Fibroblast of skin of left quadriceps (primary cell): ENCODE measurements around the gene SLIT3.

ENCODE experiments used
- DNase-seq, 2 experiments: peaks; one replicate each; pipeline ENCODE4 v3.0.0-alpha.2; 2013; ENCODE audit warnings: low read depth in 2 of 2

Gene SLIT3

DNA sequence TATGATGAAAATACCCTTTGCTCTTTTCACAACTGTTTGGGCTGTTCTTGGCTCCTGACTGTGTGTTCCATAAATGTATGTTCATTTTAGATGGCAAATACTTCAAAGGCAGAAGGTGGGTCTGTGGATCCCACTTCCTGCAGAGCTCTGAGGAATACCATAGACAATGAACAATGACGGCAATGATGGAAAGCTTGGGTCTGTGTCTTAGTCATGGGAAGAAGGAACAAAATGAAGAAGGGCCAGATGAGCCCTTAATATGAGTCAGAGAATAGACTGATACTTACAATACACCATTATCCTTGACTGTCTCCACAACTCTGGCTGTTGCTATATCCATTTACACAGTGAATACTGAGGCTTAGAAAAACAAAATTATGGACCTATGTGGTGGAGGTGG is 126.0 kb downstream of the SLIT3 start:
- DNase-seq, result no peak

GRCh38 chr5:169173372-169173771 is 127.6 kb downstream of the SLIT3 start:
- DNase-seq, result no peak

DNA sequence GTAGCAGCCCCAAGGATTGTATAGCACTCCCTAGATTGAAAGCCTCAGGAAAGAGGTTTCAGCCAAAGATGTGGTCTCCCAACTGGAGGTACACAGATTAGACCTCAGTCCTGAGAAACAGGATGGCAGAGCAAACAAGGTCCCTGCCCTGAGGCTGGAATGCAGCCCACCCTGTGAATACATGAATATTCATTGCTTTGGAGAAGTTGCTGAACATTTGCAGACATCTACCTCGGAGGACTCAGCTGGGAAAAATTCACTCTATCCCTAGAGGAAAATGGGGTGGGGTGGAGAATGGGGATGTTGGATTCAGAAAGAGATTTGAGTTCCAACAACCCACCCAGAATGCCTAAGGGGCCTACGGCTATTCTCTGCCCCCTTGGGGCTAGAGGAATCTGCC is 129.4 kb downstream of the SLIT3 start:
- DNase-seq, result no peak

- no peak for DNase-seq
Measured at GRCh38 chr5:169169783-169170182, 131.2 kb downstream of the SLIT3 start.

GRCh38 chr5:169168280-169168679 is 132.7 kb downstream of the SLIT3 start:
- DNase-seq, result no peak

DNA sequence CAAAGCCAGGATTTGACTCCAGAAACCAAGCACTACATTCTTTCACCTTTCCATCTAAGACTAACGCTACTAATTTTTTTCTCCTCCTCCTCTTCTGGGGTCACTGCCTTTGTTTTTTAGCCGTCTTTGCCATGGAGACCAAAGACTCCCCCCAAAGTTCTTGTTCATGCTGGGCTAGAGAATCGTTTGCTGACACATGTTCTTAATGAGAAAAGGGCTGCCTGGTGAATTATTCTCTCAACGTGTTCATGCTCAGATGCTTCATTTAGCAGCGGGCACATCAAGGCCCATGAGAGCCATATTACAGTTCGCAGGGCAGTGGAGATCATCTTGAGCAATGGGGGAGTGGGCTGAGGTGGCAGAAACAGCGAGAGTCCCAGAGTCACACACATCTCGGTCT is 134.9 kb downstream of the SLIT3 start:
- no peak for DNase-seq

DNA sequence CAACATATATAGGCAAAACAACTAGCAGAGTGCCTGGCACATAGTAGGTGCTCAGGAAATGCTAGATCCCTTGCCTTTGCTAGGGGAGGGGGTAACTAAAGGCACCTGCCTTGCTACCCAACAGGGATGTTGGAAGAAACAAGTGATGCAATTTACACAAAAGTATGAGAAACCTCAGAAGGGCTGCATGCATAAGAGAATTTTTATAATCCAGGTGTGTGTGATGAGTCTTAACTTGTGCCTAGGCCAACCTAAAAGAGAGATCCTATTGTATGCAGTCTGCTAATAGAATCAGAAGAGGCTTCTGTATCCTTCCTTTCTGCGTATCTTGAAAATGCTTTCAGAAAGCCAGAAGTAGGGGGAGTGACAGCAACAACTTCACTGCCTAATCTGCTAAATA is 135.9 kb downstream of the SLIT3 start:
- DNase-seq, result no peak

DNA sequence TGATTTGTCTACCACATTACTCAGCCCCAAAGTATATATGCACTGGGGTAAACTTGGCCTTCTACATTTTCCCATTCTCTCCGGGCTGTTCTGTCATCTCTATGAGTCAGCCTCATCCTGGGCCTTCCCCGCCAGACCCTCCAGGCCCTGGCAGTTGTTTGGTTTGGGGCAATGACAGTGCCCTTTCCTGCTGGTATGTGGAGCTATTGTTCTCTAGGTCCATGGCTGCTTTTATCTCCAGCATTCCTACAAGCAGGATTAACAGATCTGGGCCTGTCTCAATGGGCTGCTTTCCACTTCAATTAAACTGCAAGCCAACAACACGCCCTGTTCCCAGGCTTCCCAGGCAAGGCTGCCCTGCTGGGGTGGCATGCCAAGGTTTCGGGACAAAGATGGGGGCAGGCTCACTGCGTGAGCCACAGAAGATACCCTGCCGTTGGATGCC is 136.4 kb downstream of the SLIT3 start:
- peak in 1 of 2 experiments; percentile 43 for DNase-seq

DNA sequence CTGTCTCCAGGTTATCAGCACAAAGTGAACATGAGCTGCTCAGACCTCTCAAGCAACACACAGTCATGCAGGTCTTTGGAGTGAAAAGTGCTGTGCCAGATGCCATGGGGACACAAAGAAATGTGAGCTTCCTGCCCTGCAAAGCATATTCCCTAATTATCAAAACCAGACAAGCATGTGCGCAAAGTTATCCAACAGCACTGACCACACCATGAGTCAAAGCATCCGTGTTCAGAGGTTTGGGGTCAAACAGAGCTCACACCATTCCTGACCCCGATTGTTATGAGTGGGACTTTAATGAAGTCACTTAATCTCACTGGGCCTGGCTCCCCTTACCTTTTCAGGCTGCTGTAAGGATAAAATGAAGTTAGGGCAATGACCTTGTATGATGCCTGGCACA is 138.5 kb downstream of the SLIT3 start:
- DNase-seq, result no peak

GRCh38 chr5:169161022-169161680 is 139.8 kb downstream of the SLIT3 start:
- peak; percentile 74 to 79 for DNase-seq

GRCh38 chr5:169160405-169160901 is 140.5 kb downstream of the SLIT3 start:
- DNase-seq, result no peak

GRCh38 chr5:169158764-169159163 is 142.2 kb downstream of the SLIT3 start:
- DNase-seq, result no peak

DNA sequence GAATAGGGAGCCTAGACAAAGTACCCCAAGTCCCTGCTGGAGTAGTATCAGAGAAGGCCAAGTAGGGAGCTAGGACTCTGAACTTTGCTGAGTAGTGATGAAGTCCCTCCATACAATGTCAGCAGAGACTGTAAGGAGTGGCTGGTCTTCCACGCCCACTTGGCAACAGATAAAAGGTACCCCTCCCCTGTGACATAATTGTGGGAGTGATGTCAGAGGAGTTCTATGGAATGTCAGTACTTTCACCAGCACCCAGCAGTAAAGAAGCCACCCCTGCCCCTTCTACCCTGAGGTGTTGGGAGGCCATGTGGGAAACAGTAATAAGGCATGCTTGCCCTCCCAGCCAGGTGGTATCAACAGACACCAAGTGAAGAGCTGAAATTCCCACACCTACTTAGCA is 143.9 kb downstream of the SLIT3 start:
- no peak for DNase-seq

DNA sequence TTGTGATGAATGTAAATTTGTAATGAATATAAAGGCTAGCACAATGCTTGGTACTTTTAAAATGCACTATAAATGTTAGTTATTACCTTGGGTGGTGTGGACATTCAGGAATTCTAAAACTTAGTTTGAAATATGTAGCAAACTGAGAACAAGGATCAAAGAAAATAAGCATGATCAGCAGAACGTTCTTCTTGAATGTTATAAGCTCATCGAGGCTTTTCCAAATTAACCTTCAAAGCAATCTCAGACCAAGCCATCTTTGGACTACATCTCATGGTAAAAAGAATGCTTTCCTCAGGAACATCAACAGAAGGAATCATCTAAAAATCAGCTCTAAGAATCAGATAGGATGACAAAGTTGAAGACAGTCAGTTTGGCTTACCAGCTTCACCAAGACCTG is 146.3 kb downstream of the SLIT3 start:
- no peak for DNase-seq

DNA sequence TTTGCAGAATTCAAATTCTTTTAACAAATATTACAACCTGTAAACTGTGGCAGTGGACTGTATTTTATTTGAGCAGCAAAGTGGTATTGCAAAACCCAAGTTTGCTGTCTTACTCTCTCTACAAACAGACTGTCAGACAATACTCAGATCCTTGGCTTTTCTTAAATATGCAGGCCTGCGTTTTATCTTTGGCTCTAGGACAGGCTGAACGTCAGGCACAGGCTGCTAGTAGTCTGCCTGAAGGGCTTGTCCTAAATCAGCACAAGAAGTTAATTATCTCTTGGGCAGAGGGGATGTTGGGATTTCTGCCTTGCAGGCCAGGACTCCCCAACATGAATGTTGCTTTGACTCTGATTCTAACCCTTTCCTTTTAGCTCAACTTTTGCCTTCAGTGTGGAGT is 147.5 kb downstream of the SLIT3 start:
- DNase-seq, result no peak

DNA sequence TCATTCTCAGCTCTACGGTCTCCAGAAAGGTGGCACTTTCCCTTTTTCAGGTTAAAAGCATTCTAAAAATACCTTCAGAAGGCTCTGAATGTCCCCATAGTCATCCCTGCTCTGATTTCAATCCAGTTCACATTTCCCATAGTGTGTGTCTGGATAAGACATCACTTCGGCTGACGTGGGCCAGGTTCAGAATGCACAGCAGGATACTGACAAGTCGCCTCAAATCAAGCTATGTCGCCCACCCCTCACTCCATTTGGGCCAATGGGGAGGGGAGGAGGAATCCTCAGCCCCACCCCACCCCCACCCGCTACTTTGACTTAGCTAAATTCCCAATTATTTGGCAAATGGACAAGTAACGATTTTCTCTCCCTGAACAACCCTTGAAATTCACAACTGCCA is 148.0 kb downstream of the SLIT3 start:
- DNase-seq, result no peak

DNA sequence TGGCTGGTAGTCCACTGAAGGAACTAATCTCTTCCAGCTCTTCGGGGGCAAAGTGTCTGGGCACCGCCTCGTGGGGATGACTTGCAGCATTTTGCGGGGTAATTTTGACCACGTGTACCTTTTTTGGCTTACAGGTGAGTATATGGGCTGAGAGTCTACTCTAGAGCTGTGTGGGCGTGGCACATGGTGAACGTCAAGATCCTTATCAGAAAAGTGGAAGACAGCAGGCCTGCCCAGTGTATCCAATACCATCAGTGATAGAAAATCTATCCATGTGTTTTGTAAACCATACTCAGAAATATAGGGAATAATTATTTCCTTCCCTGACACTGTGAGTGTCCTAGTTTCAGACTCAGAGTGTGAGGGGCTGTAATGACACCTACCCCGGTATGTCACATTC is 148.5 kb downstream of the SLIT3 start:
- no peak for DNase-seq

DNA sequence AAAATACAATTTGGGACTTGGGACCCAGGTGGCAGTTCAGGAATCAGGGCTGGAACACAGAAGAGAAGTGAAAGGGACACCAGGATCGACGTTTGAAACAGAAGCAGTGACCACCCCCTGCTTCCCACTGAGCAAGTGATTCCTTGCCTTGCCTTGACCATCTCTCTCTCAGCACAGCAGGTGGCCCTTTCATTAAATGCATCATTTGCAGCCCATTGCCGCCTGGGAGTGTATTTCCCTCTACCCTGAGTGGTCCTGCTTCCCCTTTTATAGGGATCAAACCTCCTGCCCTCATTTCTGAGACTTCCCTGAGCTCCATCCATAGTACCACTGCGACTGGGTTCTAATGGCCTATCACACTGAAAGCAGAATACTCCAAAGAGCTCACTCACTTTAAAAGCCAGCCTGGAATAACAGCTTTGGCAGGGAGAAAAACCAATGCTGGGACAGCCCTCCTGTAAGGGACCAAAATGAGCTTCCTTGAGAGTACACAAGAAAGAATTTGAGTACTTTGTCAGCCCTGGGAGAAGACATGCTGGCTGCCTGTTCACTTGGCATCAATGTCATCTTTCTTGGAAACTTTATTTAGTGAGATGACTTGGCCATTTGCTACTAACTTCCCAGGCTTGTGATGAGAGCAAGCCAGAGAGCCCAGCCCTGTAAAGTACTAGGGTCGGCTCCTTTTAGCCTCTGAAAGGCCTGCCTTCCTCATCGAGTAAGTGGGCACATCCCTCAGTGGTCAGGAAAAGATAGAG is 149.7 kb downstream of the SLIT3 start:
- DNase-seq, result no peak

GRCh38 chr5:169150108-169150507 is 150.8 kb downstream of the SLIT3 start:
- no peak for DNase-seq

GRCh38 chr5:169149317-169149716 is 151.6 kb downstream of the SLIT3 start:
- no peak for DNase-seq

DNA sequence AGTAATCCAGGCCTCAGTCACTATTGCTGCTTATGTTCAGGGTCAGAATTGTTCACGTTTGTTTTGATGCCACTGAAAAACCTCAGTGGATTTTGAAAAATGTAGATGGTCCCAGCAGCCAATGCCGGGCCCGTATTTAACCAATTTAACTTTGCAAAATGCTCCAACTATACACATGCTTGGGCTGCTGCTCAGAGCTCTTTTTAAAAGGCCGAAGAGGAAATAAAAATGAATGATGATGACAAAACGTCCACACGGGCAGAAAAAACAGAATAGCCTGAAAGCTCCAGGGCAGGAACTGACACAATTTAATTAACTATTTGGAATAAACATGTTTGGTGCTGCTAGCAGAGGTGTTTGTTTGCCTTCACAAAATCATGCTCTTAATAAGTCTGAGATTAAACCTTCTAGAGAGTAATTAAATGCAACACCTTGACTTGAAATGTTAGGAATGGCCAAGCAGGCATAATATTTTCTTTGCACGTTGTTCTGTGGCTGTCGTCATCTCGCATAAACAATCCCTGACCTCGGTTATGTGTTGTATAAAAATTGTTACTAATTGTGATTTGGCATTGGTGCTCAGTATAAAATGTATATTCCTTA is 152.7 kb downstream of the SLIT3 start:
- DNase-seq, result no peak

GRCh38 chr5:169147534-169147933 is 153.4 kb downstream of the SLIT3 start:
- no peak for DNase-seq

- DNase-seq, result no peak
Measured at GRCh38 chr5:169146158-169146557, 154.8 kb downstream of the SLIT3 start.
